ENCODE measurements around the gene C1QTNF1. TPM values are rescaled to one million over a fixed set of nuclear protein-coding genes. Genes with fewer than 3 reads are reported as not detected.
A peak's percentile ranks its signal among the peaks of the same experiment; 100 is the strongest.

C1QTNF1 gene
- polyA plus RNA-seq, 1 of the 3 experiments (the other 2 are of a cell fraction) = 14.3 TPM

DNA sequence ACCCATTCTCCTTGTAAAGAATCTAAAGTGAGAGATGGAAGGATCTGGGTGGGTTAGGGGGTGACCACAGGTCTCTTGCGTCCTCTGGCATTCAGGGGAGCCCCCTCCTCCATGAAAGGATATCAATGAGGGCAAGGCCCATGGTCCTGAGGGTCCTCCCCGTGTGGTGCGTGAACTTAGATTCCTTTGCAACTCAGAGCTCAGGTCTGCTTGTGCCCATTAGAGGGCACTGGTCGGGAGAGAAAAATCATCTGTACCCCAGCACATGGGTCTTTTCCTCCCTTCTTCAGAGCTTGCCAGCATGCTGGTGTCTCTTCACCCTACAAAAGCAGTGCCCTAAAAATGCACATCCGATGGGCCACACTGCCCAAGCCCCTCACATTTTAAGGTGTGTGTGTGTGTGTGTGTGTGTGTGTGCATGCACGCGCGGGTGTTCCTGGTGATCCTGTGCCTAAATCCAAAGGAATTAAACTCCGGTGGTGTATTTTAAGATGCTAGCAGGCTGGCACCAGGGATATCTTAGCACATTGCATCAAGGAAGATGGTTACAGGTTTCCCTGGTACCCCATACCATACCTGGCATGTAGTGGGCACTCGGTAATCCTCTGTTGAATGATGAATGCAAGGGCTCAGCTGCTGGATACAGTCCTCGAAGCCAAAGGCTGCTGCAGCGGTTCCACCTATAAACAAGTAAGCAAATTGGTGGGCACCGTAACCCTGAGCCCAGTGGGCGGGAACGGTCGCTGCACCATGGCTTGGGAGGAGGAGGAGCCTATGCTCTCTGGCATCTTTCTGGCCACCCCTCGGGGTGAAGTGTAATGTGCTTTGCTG is 4.7 kb downstream of the C1QTNF1 start:
- Histone ChIP-seq H3F3A (replicated peaks; ENCODE audit: insufficient read depth) (no peaks in the 10 kb centered on the region), H3K27me3 (ENCODE audit: insufficient read depth) (no peaks in the 10 kb centered on the region), H3K79me2 (ENCODE audit: insufficient read depth) (no peaks in the 10 kb centered on the region), H4K20me1 (ENCODE audit: insufficient read depth) (no peaks in the 10 kb centered on the region), H3K9ac (no peak overlapping the region), H2AFZ (ENCODE audit: low read depth) (no peak overlapping the region), H3K4me3 (ENCODE audit: low read depth in 2 of 2, low read length in 1 of 2) (no peak overlapping the region), H3K4me2 (peak overlapping the region; percentile 72), H3K4me1 (ENCODE audit: control insufficient read depth in 1 of 2, insufficient read depth in 2 of 2, low read depth in 1 of 2, low read length in 1 of 2) (peaks cover 33 to 60% of the 10 kb centered on the region in 2 experiments), H3K9me3 (no peaks in the 10 kb centered on the region), H3K9me2 (no peaks in the 10 kb centered on the region), H3K36me3 (replicated peaks in 1 of 2; ENCODE audit: control insufficient read depth in 1 of 2, insufficient read depth in 2 of 2, low read length in 1 of 2) (no peaks in the 10 kb centered on the region), H3K27ac (ENCODE audit: low read depth in 2 of 2, low read length in 1 of 2) (peak overlapping the region; percentile 51 to 92; a peak in 3 of 4 replicates)
- TF ChIP-seq RAD21 (IDR thresholded peaks at IDR 0.05; ENCODE audit: low read length) (peak; percentile 28), IRF3 (IDR thresholded peaks at IDR 0.05; ENCODE audit: low read depth, low read length) (no peak)
- TF ChIP-seq, protein P1, sequence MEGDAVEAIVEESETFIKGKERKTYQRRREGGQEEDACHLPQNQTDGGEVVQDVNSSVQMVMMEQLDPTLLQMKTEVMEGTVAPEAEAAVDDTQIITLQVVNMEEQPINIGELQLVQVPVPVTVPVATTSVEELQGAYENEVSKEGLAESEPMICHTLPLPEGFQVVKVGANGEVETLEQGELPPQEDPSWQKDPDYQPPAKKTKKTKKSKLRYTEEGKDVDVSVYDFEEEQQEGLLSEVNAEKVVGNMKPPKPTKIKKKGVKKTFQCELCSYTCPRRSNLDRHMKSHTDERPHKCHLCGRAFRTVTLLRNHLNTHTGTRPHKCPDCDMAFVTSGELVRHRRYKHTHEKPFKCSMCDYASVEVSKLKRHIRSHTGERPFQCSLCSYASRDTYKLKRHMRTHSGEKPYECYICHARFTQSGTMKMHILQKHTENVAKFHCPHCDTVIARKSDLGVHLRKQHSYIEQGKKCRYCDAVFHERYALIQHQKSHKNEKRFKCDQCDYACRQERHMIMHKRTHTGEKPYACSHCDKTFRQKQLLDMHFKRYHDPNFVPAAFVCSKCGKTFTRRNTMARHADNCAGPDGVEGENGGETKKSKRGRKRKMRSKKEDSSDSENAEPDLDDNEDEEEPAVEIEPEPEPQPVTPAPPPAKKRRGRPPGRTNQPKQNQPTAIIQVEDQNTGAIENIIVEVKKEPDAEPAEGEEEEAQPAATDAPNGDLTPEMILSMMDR (IDR thresholded peaks at IDR 0.05) = peak; percentile 56
- ChIA-PET POLR2A (interaction anchor here (0.7 to 2.0 kb wide), 5 partner anchors 8 to 44 kb away, joined by 3 to 11 read pairs (median 4); partner anchors contain the start of gene CANT1), CTCF (interaction anchor here (0.5 to 22.0 kb wide), 19 partner anchors 10 to 760 kb away, joined by 3 to 405 read pairs (median 6); partner anchors contain the start of gene LGALS3BP)
- 78% methylated on average over 13 of the region's 17 CpGs for WGBS (ENCODE audit: low lambda C conversion rate)
- DNase-seq = peak; percentile 66

DNA sequence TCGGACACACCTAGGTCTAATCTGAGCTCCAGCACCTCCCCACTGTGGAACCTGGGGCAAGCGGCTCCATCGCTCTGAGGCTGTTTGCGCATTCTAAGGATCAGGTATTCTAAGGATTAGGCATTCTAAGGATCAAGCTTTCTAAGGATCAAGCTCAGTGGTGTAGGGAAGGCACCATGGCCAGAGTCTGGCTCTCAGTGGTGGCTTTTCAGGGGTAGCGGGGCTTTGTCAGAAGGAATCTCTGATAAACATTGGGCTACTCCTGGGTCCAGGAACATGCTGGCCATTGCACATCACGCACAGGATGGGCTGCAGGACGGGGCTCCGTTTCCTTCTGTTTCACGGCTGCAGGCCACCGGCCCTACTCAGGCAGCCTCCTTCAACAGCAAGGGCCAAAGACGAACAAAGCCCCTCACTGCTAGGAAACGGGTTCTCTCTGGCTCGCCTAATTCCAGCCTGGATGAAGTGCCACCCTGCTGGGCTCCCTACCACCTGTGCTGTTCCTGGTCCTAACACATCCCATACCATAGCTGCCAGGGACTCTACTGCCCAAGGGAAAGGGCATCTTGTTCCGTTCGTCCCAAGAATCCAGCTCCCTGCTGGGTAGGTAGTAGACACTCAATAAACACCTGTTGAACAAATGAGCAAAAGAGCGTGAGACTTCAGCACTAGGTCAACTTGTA is 5.5 kb downstream of the C1QTNF1 start:
- no peak overlapping the region for H3K27ac ChIP-seq (ENCODE audit: low read depth in 2 of 2, low read length in 1 of 2)
- 89% methylated on average over 14 of the region's 16 CpGs for WGBS (ENCODE audit: low lambda C conversion rate)
- H3K36me3 ChIP-seq (replicated peaks in 1 of 2; ENCODE audit: control insufficient read depth in 1 of 2, insufficient read depth in 2 of 2, low read length in 1 of 2) = no peaks in the 10 kb centered on the region
- no peak overlapping the region for H3K4me3 ChIP-seq (ENCODE audit: low read depth in 2 of 2, low read length in 1 of 2)
- TF ChIP-seq NRF1 (IDR thresholded peaks at IDR 0.05; ENCODE audit: low read depth, low read length) (no peak), TCF12 (IDR thresholded peaks at IDR 0.05) (no peak), GABPA (IDR thresholded peaks at IDR 0.05; ENCODE audit: low read depth) (no peak), GATA2 (CRISPR knock-in tag; IDR thresholded peaks at IDR 0.05) (no peak), PBX3 (IDR thresholded peaks at IDR 0.05) (no peak), RCOR1 (IDR thresholded peaks at IDR 0.05; ENCODE audit: low read length) (no peak), SMC3 (IDR thresholded peaks at IDR 0.05; ENCODE audit: low read depth, low read length) (no peak), EP300 (IDR thresholded peaks at IDR 0.05; ENCODE audit: borderline replicate concordance in 1 of 2, low read depth in 1 of 2, low read length in 1 of 2) (no peak), IRF3 (IDR thresholded peaks at IDR 0.05; ENCODE audit: low read depth, low read length) (no peak), USF1 (IDR thresholded peaks at IDR 0.05; ENCODE audit: borderline replicate concordance, low read depth) (no peak), YY1 (IDR thresholded peaks at IDR 0.05; ENCODE audit: low read depth) (no peak), TEAD4 (IDR thresholded peaks at IDR 0.05; ENCODE audit: borderline replicate concordance, insufficient read depth) (no peak), FOSL2 (IDR thresholded peaks at IDR 0.05; ENCODE audit: borderline replicate concordance, low read depth) (no peak)
- TF ChIP-seq, protein P2, sequence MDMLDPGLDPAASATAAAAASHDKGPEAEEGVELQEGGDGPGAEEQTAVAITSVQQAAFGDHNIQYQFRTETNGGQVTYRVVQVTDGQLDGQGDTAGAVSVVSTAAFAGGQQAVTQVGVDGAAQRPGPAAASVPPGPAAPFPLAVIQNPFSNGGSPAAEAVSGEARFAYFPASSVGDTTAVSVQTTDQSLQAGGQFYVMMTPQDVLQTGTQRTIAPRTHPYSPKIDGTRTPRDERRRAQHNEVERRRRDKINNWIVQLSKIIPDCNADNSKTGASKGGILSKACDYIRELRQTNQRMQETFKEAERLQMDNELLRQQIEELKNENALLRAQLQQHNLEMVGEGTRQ (IDR thresholded peaks at IDR 0.05; ENCODE audit: borderline replicate concordance, low read depth, low read length) = no peak
- no peaks in the 10 kb centered on the region for H3K9me3 ChIP-seq
- no peaks in the 10 kb centered on the region for H3K27me3 ChIP-seq (ENCODE audit: insufficient read depth)
- H3K9ac ChIP-seq = no peak overlapping the region
- no peaks in the 10 kb centered on the region for H4K20me1 ChIP-seq (ENCODE audit: insufficient read depth)
- H3K4me1 ChIP-seq (ENCODE audit: control insufficient read depth in 1 of 2, insufficient read depth in 2 of 2, low read depth in 1 of 2, low read length in 1 of 2) = peaks cover 33 to 65% of the 10 kb centered on the region in 2 experiments
- no peaks in the 10 kb centered on the region for H3K79me2 ChIP-seq (ENCODE audit: insufficient read depth)
- ChIA-PET POLR2A (no interaction called here), CTCF (interaction anchor here (0.9 to 22.0 kb wide), 8 partner anchors 9 to 58 kb away, joined by 3 to 405 read pairs (median 30); no protein-coding TSS in a partner anchor)
- no peak overlapping the region for H3K4me2 ChIP-seq
- no peaks in the 10 kb centered on the region for H3K9me2 ChIP-seq
- no peak for DNase-seq
- no peaks in the 10 kb centered on the region for H3F3A ChIP-seq (replicated peaks; ENCODE audit: insufficient read depth)
- no peak overlapping the region for H2AFZ ChIP-seq (ENCODE audit: low read depth)

Measured in SK-N-SH (cell line).